ENCODE results near the gene CNRIP1.

Gene CNRIP1

GRCh38 chr2:68246396-68246795, 73.4 kb downstream of the CNRIP1 start:
- DNase-seq (ENCODE audit: low spot score) (no peak), ATAC-seq (ENCODE audit: low read depth) (no peak)
- no peak overlapping the region for H3K4me3 ChIP-seq (ENCODE audit: severe bottlenecking)
- TF ChIP-seq CTCF (IDR thresholded peaks at IDR 0.05; ENCODE audit: poor library complexity, severe bottlenecking) = no peak
- H3K27ac ChIP-seq (ENCODE audit: poor library complexity, severe bottlenecking) = no peak overlapping the region
- peaks cover 19% of the 10 kb centered on the region for H3K4me1 ChIP-seq (ENCODE audit: insufficient read depth, poor library complexity, severe bottlenecking)
- H3K9me3 ChIP-seq (ENCODE audit: severe bottlenecking) = no peaks in the 10 kb centered on the region
- H3K27me3 ChIP-seq (ENCODE audit: insufficient read depth, poor library complexity, severe bottlenecking) = no peaks in the 10 kb centered on the region
- peaks cover 26% of the 10 kb centered on the region for H3K36me3 ChIP-seq (ENCODE audit: low read depth)

DNA sequence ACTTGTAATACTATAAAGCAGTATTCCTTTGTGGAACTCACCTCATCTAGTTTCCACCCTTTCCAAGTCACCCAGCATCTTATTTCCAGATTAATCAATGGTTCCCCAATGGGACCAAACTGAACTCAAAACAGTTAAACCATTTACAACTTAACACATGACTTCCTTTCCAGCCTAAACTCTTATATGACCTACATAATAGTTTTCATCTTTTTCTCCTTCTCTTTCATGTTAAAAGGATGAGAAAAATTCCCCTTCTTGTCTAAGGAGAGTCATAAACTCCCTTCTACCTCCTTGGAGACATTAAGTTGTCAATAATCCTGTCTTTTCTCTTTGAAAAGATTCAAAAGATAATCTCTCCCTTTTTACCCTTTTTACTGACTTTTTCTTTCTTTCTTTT, 74.1 kb downstream of the CNRIP1 start:
- no peak for TF ChIP-seq CTCF (IDR thresholded peaks at IDR 0.05; ENCODE audit: poor library complexity, severe bottlenecking)
- Histone ChIP-seq H3K27me3 (ENCODE audit: insufficient read depth, poor library complexity, severe bottlenecking) (no peaks in the 10 kb centered on the region), H3K27ac (ENCODE audit: poor library complexity, severe bottlenecking) (no peak overlapping the region), H3K36me3 (ENCODE audit: low read depth) (peaks cover 23% of the 10 kb centered on the region), H3K4me1 (ENCODE audit: insufficient read depth, poor library complexity, severe bottlenecking) (peaks cover 19% of the 10 kb centered on the region), H3K4me3 (ENCODE audit: severe bottlenecking) (no peak overlapping the region), H3K9me3 (ENCODE audit: severe bottlenecking) (no peaks in the 10 kb centered on the region)
- DNase-seq (ENCODE audit: low spot score) (no peak), ATAC-seq (ENCODE audit: low read depth) (no peak)

DNA sequence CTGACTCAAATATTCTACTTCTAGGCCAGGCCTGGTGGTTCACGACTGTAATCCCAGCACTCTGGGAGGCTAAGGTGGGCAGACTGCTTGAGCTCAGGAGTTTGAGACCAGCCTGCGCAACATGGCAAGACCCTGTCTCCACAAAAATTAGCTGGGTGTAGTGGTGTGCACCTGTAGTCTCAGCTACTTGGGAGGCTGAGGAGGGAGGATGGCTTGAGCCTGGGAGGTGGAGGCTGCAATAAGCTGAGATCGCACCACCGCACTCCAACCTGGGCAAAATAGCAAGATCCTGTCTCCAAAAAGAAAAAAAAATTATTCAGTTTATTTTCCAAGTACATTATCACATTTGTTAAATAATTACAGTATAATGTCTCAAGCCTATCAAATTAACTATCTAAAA, 74.7 kb downstream of the CNRIP1 start:
- Histone ChIP-seq H3K27me3 (ENCODE audit: insufficient read depth, poor library complexity, severe bottlenecking) (no peaks in the 10 kb centered on the region), H3K36me3 (ENCODE audit: low read depth) (peaks cover 18% of the 10 kb centered on the region), H3K4me3 (ENCODE audit: severe bottlenecking) (no peak overlapping the region), H3K9me3 (ENCODE audit: severe bottlenecking) (no peaks in the 10 kb centered on the region), H3K4me1 (ENCODE audit: insufficient read depth, poor library complexity, severe bottlenecking) (peaks cover 24% of the 10 kb centered on the region), H3K27ac (ENCODE audit: poor library complexity, severe bottlenecking) (no peak overlapping the region)
- ATAC-seq (ENCODE audit: low read depth) (no peak), DNase-seq (ENCODE audit: low spot score) (no peak)
- no peak for TF ChIP-seq CTCF (IDR thresholded peaks at IDR 0.05; ENCODE audit: poor library complexity, severe bottlenecking)

DNA sequence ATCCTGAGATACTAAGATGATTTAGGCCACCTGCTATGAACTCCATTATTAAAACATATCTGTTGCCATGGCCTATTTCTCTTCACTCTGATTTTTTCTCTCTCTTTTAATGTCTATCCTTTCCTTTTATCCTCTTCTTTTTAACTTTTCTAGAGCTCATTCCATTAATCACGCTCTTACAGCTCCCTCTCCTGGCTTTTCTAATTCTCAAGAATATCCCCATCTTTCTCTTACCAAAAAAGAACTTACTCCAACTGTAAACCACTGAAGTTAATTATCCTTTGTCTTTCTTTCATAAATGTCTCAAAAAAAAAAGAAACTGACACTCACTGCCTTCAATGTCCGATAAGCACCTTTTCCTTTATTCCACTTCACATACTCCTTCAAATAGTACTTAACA, 75.3 kb downstream of the CNRIP1 start:
- no peak for DNase-seq (ENCODE audit: low spot score)
- H3K4me3 ChIP-seq (ENCODE audit: severe bottlenecking) = no peak overlapping the region
- peaks cover 25% of the 10 kb centered on the region for H3K4me1 ChIP-seq (ENCODE audit: insufficient read depth, poor library complexity, severe bottlenecking)
- H3K27ac ChIP-seq (ENCODE audit: poor library complexity, severe bottlenecking) = no peak overlapping the region
- no peak for TF ChIP-seq CTCF (IDR thresholded peaks at IDR 0.05; ENCODE audit: poor library complexity, severe bottlenecking)
- peaks cover 13% of the 10 kb centered on the region for H3K36me3 ChIP-seq (ENCODE audit: low read depth)
- H3K27me3 ChIP-seq (ENCODE audit: insufficient read depth, poor library complexity, severe bottlenecking) = no peaks in the 10 kb centered on the region
- no peaks in the 10 kb centered on the region for H3K9me3 ChIP-seq (ENCODE audit: severe bottlenecking)
- ATAC-seq (ENCODE audit: low read depth) = no peak

Measured in RWPE2 (cell line).